Lung (tissue), 12 donors: ENCODE data around the gene HPCAL4. TPM values are rescaled to one million over a fixed set of nuclear protein-coding genes. Genes with fewer than 3 reads are reported as not detected.

Experiments used
- ATAC-seq: fragments of 200-7000 bp; cut with Tn5 transposase; one replicate; pipeline ENCODE4 v1.9.1; 2020; ENCODE audit warnings: moderate number of reproducible peaks; ENCODE audit not compliant: insufficient read depth, low FRiP score
- DNase-seq, 3 donors: peaks; one replicate each; pipeline ENCODE4 v3.0.0-alpha.2; 2013 to 2017
- H3K27ac ChIP-seq, 2 donors: one replicate each; pipeline ENCODE4 v1.5.1; 2013; ENCODE audit warnings: mild to moderate bottlenecking in 2 of 2, moderate library complexity in 2 of 2, control low read depth in 1 of 2, inconsistent platforms in 1 of 2, low read depth in 1 of 2, low read length in 1 of 2
- H3K27me3 ChIP-seq, 3 donors: one replicate each; pipeline ENCODE4 v1.5.1; 2013; ENCODE audit warnings: low read length in 2 of 3; ENCODE audit not compliant: control insufficient read depth in 3 of 3, insufficient read depth in 3 of 3
- H3K36me3 ChIP-seq, 4 donors: one replicate each; pipeline ENCODE4 v1.5.1; 2013; ENCODE audit warnings: low read length in 4 of 4, mild to moderate bottlenecking in 1 of 4, moderate library complexity in 1 of 4; ENCODE audit not compliant: control insufficient read depth in 4 of 4, insufficient read depth in 4 of 4
- H3K4me1 ChIP-seq, 5 donors: one replicate each; pipeline ENCODE4 v1.5.1; 2013; ENCODE audit warnings: low read length in 5 of 5, mild to moderate bottlenecking in 2 of 5, moderate library complexity in 1 of 5; ENCODE audit not compliant: control insufficient read depth in 5 of 5, insufficient read depth in 5 of 5
- H3K4me3 ChIP-seq: one replicate; pipeline ENCODE4 v1.5.1; 2013; ENCODE audit warnings: mild to moderate bottlenecking, control low read depth, moderate library complexity
- H3K9ac ChIP-seq, 2 donors: one replicate each; pipeline ENCODE4 v1.5.1; 2013; ENCODE audit warnings: low read length in 2 of 2, control low read depth in 1 of 2; ENCODE audit not compliant: insufficient read depth in 1 of 2
- H3K9me3 ChIP-seq, 4 donors: one replicate each; pipeline ENCODE4 v1.5.1; 2013; ENCODE audit warnings: low read length in 3 of 4, mild to moderate bottlenecking in 1 of 4, moderate library complexity in 1 of 4; ENCODE audit not compliant: control insufficient read depth in 4 of 4, insufficient read depth in 3 of 4
- CTCF ChIP-seq: IDR thresholded peaks from 2 replicates; pipeline ENCODE4 v1.5.1; 2012; ENCODE audit warnings: mild to moderate bottlenecking; ENCODE audit errors: control extremely low read depth, extremely low read depth
- WGBS, 2 donors: extraction: QIAGEN DNeasy Blood & Tissue Kit; methylation state at CpG; one replicate each; pipeline ENCODE4 v1.1.7; 2013; 5-methylcytosine and 5-hydroxymethylcytosine counted together
- polyA plus RNA-seq, 2 donors: library from polyadenylated mRNA; stranded (reverse); fragments of 200-250 nt; gene quantifications; one replicate each; pipeline ENCODE4 v1.2.1, GENCODE V29; 2013
- total RNA-seq, 2 donors: library from RNA; depleted of rRNA in 1 of 2; stranded (reverse); fragments of >200 nt in 1 of 2; gene quantifications; one replicate each; pipeline ENCODE4 v1.2.1, GENCODE V29; 2014 to 2021
- donor health status: control.
- donor health status: control.
- donor health status: Bipolar disorder and iron deficiency.
- donor health status: healthy.
- donor health status: DM: yes; HTN: yes; CAD: no.

Gene HPCAL4
- total and polyA plus RNA-seq, 4 donors, result 0.08 to 0.43 (median 0.17) TPM

- ATAC-seq (no peak), DNase-seq (no peak)
- Histone ChIP-seq H3K9me3 (no peaks in the 10 kb centered on the region), H3K4me1 (peaks cover 0 to 6% (median 0%) of the 10 kb centered on the region in 5 donors), H3K9ac (no peak overlapping the region), H3K27ac (no peak overlapping the region), H3K36me3 (no peaks in the 10 kb centered on the region), H3K27me3 (peaks cover 0 to 59% (median 54%) of the 10 kb centered on the region in 3 donors), H3K4me3 (no peak overlapping the region)
- WGBS, 2 donors, result 81 to 83% methylated on average over 1 of the region's 1 CpG
- TF ChIP-seq CTCF, result no peak
These were observed 9.2 kb downstream of the HPCAL4 start for GRCh38 chr1:39681999-39682398.

- 77 to 85% methylated on average over 3 of the region's 3 CpGs for WGBS, 2 donors
- Histone ChIP-seq H3K36me3 (no peaks in the 10 kb centered on the region), H3K27me3 (peaks cover 0 to 55% (median 47%) of the 10 kb centered on the region in 3 donors), H3K9ac (no peak overlapping the region), H3K4me3 (no peak overlapping the region), H3K9me3 (no peaks in the 10 kb centered on the region), H3K4me1 (peaks cover 0 to 6% (median 0%) of the 10 kb centered on the region in 5 donors), H3K27ac (no peak overlapping the region)
- no peak for ATAC-seq
- TF ChIP-seq CTCF, result no peak
- no peak for DNase-seq
These were observed 9.9 kb downstream of the HPCAL4 start for GRCh38 chr1:39681294-39681693.

- H3K9ac ChIP-seq, result no peak overlapping the region
- 46 to 70% methylated on average over 4 of the region's 4 CpGs for WGBS, 2 donors
- ATAC-seq (no peak), DNase-seq (no peak)
- H3K27me3 ChIP-seq, result peaks cover 0 to 53% (median 45%) of the 10 kb centered on the region in 3 donors
- no peaks in the 10 kb centered on the region for H3K36me3 ChIP-seq
- no peak overlapping the region for H3K27ac ChIP-seq
- no peak for TF ChIP-seq CTCF
- H3K9me3 ChIP-seq, result no peaks in the 10 kb centered on the region
- H3K4me1 ChIP-seq, result peaks cover 0 to 6% (median 0%) of the 10 kb centered on the region in 5 donors
- H3K4me3 ChIP-seq, result no peak overlapping the region
These were observed 10.5 kb downstream of the HPCAL4 start for GRCh38 chr1:39680751-39681150.

- no peak for TF ChIP-seq CTCF
- H3K27me3 ChIP-seq, result peaks cover 0 to 46% (median 39%) of the 10 kb centered on the region in 3 donors
- H3K36me3 ChIP-seq, result no peaks in the 10 kb centered on the region
- no peak overlapping the region for H3K27ac ChIP-seq
- peaks cover 0 to 6% (median 0%) of the 10 kb centered on the region in 5 donors for H3K4me1 ChIP-seq
- DNase-seq, result no peak
- no peak for ATAC-seq
- 82 to 84% methylated on average over 2 of the region's 2 CpGs for WGBS, 2 donors
- no peak overlapping the region for H3K9ac ChIP-seq
- no peak overlapping the region for H3K4me3 ChIP-seq
- no peaks in the 10 kb centered on the region for H3K9me3 ChIP-seq
These were observed 11.4 kb downstream of the HPCAL4 start for GRCh38 chr1:39679821-39680220.
